ENCODE measurements around the gene SLC22A2.

GRCh38 chr6:160222491-160222890 lies 36.1 kb downstream of the SLC22A2 start:
- TF ChIP-seq MXI1 (IDR thresholded peaks at IDR 0.05; ENCODE audit: low read depth, low read length), result no peak
- TF ChIP-seq JUND (IDR thresholded peaks at IDR 0.05; ENCODE audit: low read depth, low read length), result no peak
- no peak for TF ChIP-seq CTCF (IDR thresholded peaks at IDR 0.05 in 2 of 3, conservative IDR thresholded peaks at IDR 0.05 in 1 of 3; ENCODE audit: control insufficient read depth in 2 of 3, extremely low read depth in 1 of 3, insufficient read depth in 1 of 3, low read depth in 3 of 3, low read length in 3 of 3)
- TF ChIP-seq, protein P1, sequence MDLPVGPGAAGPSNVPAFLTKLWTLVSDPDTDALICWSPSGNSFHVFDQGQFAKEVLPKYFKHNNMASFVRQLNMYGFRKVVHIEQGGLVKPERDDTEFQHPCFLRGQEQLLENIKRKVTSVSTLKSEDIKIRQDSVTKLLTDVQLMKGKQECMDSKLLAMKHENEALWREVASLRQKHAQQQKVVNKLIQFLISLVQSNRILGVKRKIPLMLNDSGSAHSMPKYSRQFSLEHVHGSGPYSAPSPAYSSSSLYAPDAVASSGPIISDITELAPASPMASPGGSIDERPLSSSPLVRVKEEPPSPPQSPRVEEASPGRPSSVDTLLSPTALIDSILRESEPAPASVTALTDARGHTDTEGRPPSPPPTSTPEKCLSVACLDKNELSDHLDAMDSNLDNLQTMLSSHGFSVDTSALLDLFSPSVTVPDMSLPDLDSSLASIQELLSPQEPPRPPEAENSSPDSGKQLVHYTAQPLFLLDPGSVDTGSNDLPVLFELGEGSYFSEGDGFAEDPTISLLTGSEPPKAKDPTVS (IDR thresholded peaks at IDR 0.05; ENCODE audit: low read depth, low read length), result no peak
- TF ChIP-seq EP300 (IDR thresholded peaks at IDR 0.05; ENCODE audit: borderline replicate concordance in 1 of 2, control insufficient read depth in 1 of 2, low read depth in 2 of 2, low read length in 2 of 2), result no peak
- no peak for TF ChIP-seq ZNF207 (IDR thresholded peaks at IDR 0.05; ENCODE audit: borderline replicate concordance)
- no peak for TF ChIP-seq SMAD1 (IDR thresholded peaks at IDR 0.05; ENCODE audit: low read depth, partially characterized antibody)

Data from GM12878 (cell line).